ENCODE data around the gene ASTN2.

DNA sequence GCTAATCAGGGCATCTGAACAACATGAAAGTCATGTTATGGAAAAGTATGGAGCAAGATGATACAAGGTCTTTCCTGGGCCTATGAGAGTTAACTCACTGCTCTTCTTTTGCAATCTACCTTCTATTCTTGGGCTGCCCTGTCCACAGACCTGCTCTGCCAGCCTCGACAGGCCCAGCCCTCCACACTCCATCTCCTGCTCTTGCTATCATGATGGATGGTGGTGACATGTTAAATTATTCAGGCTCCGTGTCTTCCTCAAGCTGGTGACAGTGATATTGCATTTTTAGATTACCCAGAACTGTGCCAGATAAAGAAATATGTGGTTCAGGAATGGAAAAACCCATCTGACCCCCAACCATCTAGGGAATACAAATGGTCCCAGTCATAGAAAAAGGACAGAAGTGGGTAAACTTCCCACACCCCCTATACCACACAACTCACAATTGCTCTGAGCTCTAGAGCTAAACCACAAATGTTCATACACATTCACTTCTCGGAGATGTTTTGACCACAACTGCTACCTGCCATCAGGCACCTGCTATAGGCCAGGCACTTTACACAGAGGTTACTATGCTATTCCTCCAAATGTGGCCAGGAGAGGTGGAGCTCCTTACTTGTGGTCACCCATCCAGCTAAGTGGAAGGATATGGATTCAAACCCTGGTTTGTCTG lies 311.3 kb downstream of the ASTN2 start:
- TF ChIP-seq, protein P1, sequence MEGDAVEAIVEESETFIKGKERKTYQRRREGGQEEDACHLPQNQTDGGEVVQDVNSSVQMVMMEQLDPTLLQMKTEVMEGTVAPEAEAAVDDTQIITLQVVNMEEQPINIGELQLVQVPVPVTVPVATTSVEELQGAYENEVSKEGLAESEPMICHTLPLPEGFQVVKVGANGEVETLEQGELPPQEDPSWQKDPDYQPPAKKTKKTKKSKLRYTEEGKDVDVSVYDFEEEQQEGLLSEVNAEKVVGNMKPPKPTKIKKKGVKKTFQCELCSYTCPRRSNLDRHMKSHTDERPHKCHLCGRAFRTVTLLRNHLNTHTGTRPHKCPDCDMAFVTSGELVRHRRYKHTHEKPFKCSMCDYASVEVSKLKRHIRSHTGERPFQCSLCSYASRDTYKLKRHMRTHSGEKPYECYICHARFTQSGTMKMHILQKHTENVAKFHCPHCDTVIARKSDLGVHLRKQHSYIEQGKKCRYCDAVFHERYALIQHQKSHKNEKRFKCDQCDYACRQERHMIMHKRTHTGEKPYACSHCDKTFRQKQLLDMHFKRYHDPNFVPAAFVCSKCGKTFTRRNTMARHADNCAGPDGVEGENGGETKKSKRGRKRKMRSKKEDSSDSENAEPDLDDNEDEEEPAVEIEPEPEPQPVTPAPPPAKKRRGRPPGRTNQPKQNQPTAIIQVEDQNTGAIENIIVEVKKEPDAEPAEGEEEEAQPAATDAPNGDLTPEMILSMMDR (IDR thresholded peaks at IDR 0.05) = no peak
- TF ChIP-seq POLR2A (IDR thresholded peaks at IDR 0.05) = no peak
